HS-27A (cell line): ENCODE data around the gene EXOSC5.
A peak's percentile ranks its signal among the peaks of the same experiment; 100 is the strongest.
"Not testable (repeated sequence)": the region's sequence is repeated elsewhere in the genome, so short reads cannot be mapped to it uniquely, and the experiment has no call there.

ENCODE experiments used
- DNase-seq: peaks from one replicate; pipeline ENCODE4 v3.0.0-alpha.2; 2012; ENCODE audit warnings: low read depth, missing footprints

Gene EXOSC5

DNA sequence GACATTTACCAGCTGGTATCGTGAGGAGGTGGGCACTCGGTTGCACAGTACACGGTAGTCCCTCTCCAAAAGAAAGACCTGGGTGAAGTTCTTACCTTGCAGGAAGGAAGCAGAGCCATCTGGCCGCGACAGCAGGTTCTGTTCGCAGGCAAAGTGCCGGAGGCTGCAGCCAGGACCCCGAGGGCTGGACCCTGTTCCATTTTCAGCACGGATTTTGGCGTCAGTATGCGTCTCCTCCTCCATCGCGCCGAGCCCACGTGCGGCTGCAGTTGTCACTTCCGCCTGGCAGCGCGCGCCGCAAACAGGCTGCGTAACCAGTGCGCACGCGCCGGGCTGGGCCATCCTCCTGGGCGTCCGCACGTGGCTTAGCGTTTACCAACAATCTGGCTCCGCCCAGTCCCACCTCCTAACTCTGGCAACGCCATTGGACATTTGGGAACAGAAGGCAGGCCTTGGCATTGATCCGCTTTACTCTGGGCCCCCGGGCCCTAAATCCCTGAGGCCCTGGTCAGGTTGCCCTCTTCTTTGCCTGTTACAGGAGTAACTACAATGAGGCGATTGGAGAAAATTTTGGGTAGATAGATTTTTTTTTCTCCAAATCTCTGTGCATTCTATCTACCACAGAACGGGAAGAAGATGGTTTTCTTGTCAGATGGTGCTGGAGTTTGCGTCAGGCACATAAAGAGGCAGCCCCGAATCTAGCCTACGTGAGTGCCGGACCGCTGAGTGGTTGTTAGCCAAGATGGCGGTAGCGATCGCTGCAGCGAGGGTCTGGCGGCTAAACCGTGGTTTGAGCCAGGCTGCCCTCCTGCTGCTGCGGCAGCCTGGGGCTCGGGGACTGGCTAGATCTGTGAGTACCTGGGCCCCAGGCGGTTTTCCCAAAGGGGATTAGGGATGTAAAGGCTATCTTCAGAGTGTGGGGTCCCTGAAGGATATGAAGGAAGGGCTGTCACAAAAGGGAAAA is at the start of gene EXOSC5, which contains the start of gene BCKDHA:
TSS of gene EXOSC5 (minus strand) at position 274 of the 964 bp plus-strand sequence. CDS start at position 243, 31 bp downstream.
TSS of gene BCKDHA (plus strand) at position 733 of the 964 bp plus-strand sequence. CDS start at position 743, 10 bp downstream.
- DNase-seq: peak; percentile 100

DNA sequence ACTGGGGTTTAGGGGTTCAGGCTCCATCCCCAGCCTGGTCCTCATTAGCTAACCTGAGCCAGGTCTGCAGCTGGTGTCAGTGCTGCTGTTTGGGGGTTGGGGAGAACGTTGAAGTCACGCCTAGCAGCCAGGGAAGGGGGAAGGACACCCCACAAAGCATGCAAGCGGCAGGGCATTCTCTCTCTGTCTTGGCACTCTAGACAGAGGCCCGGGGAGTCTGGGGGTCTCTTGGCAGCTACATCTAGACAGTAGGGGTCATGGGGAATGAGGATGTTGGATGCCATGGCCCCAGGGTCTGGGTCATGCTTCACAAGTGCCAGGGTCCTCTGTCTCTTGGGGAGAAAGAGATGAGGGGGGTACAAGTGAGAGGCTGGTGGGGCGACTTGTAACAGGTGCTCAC is 48.4 kb upstream of the EXOSC5 start:
- no peak for DNase-seq

DNA sequence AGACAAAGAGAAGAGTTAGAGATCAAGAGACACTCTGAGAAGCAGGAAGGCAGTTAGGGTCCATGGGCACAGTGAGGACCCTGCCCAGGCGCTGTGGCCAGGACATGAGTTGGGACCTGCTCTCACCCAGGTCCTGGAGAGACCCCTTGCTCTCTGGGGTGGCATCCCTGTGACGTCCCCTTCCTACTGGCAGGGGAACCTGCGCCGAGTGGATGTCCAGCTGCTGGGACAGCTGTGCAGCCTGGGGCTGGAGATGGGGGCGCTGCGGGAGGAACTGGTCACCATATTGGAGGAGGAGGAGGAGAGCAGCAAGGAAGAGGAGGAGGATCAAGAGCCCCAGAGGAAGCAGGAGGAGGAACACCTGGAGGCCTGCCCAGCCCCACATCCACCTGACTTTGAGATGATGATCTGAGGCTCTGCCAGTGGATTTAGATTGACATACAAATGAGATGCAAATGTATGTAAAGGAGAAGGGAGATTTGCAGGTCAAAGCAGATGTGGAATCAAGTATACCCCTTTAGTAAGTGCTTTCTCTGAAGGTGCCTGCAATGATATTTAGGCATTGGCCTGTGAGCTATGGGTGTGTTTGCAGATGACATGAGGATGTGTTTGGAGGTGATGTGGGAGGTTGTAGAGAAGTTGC is 46.8 kb upstream of the EXOSC5 start:
- no peak for DNase-seq

DNA sequence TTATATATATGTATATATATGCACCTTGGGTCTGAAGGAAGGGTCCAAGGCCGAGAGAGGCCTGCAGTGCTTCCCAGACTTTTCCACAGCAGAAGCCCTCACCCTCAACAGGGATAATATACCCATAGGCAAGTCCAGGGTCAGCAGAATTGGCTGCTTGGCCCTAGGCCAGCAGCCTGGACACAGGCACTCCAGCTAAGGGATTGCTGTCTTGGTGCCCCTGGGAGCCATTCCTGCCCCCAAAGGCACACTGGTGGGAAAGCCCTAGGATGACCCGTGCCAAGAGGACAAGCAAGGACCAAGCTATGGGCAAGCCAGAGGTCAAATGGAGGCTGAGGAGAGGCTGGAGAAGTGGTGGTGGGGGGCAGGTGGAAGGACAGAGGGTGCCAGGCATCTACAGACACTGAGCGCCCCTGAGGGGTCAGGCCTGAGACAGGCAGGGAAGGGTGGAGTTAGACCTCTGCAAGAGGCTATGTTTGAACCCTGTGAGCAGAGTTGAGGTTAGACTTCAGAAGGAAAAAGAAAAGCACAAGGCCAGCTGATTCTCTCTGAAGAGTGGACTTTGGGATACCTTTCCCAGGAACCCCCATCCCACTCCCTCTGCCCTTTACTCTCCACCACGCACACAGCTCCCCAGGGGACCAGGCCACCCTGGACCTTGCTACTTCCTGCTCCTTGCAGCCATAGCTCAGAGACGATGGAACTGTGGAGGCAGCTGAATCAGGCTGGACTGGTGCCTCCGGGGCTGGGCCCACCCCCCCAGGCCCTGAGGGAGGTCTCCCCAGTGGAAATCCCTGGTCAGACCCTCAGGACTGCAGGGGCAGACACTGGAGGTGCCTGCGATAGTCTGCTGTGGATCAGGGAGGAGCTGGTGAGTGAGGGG is 45.6 kb upstream of the EXOSC5 start, which contains the start of gene ERICH4:
TSS of gene ERICH4 (plus strand) at position 684 of the 883 bp plus-strand sequence. CDS start at position 698, 14 bp downstream.
- no peak for DNase-seq

DNA sequence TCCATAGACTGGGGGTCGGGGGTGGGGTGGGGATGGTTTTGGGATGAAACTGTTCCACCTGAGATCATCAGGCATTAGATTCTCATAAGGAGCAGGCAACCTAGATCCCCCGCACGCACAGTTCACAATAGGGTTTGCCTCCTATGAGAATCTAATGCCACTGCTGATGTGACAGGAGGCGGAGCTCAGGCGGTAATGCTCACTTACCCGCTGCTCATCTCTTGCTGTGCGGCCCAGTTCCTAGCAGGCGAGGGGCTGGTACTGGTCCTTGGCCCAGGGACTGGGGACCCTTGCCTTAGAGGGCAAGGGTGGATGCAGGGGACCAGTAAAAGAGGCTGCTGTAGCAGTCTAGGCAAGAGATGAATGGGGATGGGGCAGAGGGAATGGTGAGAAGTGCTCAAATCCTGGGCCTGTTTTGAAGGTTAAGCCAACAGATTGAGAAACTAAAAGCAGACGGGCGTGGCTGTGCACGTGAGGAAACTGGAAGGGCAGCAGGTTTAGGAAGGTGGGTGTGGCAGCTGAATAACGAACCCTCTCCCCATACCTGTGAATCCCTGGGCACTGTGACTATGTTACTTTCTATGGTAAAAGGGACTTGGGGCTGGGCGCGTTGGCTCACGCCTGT is 44.3 kb upstream of the EXOSC5 start:
- no peak for DNase-seq

DNA sequence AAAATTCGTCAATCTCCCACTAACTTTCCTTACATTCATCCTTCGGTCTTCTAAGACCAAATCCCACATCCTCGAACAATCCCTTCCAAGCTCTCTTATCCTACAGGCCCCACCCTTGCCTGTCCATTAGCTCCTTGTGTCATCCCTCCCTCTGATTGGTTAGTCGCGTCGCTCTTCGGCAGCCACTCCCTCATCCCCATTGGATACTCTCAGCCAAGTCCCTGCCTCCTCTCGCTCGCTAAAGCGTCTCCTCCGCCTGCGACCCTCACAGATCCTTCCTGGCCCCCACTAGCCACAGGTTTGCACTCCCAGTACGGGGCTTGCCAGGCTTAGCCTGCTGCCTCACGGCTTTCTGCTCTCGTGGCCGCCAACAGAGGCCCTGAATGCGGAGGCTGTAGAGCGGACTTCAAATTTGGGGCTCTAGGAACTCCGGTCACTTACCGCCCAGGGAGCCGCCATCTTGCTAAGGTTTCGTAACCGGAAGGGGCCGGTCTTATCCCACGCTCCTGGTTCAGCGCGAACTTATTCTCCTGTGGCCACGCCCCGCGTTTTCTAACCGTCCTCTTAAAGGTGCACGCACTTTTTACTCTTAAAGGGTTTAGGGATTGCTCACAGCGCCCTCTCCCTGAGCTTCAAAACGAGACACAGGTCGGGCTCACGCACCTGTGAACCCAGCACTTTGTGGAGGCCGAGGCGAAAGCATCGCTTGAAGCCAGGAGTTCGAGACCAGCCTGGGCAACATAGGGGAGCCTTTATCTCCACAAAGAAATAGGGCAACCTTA is 42.5 kb upstream of the EXOSC5 start, which contains the start of gene DMAC2:
TSS of gene DMAC2 (minus strand) at position 472 of the 782 bp plus-strand sequence. CDS start at position 459, 13 bp downstream.
- peak; percentile 100 for DNase-seq

DNA sequence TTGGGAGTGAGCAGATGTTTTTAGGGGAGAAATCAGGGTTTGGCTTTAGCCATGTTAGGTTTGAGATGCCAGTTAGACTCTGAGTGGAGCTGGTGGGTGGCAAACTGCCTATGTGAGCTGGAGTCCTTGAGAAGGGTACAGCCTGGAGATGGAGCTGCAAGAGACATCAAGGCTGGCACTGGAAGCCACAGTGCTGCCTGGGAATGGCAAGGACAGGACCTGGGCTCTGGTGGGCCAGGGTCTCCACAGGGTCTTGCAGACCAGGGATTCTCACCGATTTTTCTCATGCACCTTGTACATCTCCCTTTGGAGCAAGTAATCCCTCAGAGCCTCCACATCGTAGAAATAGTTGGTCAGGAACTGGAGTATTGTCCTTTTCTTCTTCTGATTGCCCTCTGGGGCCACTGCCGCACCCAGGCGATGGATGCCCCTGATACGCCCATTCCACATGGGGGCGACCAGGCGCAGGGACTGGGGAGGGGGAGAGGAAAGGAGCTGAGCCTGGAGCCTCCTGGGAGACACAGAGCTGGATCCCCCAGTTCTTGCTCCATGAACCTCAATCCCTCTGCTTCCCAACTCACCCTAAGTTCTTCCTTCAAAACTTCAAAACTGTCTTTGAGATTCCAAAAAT is 40.9 kb upstream of the EXOSC5 start:
- DNase-seq: no peak

DNA sequence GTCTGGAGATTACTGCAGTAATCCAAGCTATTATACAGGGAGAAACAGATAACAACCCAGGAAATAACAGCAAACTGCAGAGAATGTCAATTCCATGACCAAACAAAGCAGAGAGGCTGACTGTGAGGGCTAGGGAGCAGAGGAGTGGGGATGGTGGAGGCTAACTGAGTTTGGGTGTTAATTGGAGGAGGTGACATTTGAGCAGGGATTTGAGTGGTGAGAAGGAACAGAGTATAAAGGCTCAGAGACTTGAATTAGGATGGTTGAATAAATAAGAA is 39.5 kb upstream of the EXOSC5 start:
- no peak for DNase-seq

DNA sequence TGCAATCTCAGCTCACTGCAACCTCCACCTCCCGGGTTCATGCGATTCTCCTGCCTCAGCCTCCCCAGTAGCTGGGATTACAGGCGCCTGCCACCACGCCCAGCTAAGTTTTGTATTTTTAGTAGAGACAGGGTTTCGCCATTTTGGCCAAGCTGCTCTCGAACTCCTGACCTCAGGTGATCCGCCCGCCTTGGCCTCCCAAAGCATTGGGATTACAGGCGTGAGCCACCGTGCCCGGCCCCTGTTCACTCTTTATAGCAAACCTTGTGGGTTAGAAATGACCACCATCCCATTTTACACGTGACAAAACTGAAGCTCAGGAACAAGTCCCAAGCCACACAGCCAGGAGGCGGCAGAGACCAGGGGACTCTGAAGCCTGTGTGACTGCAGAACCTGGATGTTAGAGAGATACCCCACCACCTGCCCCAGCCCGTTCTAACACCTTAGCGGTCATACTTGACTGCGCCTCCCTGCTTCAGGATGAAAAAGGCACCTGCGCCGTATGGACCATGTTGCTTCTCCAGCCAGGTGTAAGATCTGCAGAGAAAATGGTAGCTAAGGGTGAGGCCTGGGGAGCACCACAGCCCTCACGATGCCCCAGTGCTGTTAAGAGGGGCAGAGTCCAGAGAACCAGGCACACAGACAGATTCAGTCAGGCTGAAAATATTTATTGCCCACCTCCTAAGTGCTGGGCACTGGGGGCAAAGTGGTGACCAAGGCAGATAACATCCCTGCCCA is 38.9 kb upstream of the EXOSC5 start:
- no peak for DNase-seq

DNA sequence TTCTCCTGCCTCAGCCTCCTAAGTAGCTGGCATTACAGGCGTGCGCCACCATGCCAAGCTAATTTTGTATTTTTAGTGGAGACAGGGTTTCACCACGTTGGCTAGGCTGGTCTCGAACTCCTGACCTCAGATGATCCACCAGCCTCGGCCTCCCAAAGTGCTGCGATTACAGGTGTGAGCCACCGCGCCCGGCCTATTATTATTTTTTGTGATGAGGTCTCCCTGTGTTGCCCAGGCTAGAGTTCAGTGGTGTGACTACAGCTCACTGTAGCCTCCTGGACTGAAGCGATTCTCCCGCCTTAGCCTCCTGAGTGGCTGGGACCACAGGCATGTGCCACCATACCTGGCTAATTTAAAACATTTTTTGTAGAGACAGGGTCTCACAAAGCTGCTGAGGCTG is 38.2 kb upstream of the EXOSC5 start:
- DNase-seq: not testable (repeated sequence)

DNA sequence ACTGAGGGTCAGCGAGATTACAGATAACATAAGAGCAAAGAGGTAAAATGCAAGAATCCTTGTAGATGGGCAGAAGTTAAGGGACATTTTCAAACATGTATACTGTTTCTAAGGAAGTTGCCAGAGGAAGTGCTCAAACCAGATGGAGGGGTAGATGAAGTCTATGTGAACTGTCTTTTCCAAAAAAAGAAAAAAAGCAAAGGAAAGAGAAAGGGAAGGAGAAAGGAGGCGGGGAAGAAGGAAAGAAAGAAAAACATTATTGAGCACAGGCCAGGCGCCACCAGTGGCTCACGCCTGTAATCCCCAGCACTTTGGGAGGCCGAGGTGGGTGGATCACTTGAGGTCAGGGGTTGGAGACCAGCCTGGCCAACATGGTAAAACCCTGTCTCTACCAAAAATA is 37.3 kb upstream of the EXOSC5 start:
- DNase-seq: no peak

DNA sequence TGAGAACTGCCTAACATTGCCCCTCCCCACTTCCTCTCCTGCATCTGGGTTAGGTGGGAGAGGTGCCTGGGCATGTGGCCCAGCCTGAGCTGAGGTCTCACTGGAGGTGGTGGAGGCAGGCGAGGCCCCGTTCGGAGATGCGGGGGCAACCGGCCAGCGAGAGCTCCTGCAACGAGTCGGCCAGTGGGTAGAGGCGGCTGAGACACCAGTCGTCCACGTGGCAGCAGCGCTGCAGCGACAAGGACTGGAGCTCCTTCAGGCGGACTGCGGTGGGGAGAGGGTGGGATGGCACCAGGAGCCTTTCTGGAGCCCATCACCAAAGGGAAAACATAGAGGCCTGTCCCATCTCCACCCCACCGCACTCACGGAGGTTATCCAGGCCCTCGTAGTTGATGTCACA is 36.0 kb upstream of the EXOSC5 start:
- no peak for DNase-seq

DNA sequence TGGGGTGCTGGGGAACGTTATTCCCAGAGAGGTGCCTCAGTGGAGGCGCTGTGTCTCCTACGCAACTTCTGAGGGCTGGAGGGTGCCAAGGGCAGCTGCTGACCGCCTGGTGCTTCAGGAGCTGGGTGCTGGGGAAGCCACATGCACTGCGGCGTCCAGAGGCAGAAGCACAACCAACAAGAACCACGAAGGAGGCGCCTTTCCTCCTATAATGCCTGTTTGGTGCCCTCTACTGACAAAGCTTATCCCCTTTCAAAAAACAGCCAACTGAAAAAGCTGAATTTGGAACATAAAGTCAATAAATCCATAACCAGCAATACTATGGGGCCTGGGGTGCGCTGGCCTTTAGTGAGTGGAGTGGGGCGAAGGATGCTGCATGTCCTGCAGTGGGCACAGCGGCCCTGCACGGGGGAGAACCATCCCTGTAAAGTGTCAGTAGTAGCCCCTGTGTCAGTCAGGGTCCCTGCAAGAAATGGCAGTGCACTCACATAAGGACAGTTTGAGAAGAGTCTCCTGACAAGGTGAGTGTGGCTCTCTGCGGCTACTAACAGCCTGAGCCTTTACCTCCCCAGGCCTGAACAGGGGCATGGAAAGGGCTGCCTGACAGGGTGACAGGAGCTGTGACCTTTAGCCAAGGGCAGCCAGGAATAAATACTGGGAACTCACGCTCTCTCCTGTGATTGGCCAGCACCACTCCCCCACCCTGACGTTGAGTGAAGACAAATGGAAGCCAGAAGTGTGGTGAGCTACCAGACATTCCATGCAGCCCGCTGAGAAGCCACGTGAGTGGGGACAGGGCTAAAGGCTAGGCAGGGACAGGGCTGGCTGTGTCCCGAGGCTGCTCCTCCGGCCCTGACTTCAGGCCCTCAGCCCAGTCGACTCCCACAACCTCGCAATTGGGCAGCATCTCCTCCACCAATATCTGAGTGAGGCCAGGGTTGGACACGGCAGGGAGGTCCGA is 34.5 kb upstream of the EXOSC5 start:
- DNase-seq: no peak

DNA sequence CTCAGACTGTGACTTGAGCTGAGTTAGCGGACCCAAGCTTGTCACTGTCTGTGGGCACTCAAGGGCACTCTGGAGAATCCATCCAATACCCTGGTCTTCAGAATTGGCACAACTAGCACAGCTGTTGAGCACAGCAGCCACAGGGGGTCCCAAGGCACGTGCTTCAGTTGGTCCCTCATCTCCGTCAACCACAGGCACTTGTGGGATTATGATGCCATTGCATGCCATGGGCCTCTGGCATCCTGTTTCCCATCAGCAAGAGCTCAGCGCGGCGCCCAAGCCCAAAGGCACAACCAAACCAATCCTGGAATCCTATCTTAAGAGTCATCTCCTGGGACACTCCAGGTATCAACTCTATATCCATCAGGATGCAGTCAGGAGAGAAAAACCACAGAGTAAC is 33.8 kb upstream of the EXOSC5 start:
- no peak for DNase-seq

DNA sequence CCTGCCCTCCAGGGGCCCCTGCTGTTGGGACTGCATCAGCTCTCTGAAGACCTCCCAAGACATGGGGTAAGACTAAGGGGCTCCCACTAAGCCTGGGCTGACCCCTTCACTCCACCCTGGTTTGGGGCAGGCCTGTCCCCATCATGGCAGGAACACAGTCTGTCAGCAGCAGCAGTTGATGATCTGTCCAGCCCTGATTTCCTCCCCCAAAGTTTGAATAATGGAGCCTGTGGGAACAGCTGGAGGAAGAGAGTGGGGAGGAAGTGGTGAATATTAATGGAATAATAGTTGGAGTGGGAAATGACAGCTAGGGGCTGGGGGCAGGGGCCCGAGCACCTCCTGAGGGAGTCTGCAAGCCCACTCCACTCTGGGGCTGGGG is 31.3 kb upstream of the EXOSC5 start:
- DNase-seq: no peak

DNA sequence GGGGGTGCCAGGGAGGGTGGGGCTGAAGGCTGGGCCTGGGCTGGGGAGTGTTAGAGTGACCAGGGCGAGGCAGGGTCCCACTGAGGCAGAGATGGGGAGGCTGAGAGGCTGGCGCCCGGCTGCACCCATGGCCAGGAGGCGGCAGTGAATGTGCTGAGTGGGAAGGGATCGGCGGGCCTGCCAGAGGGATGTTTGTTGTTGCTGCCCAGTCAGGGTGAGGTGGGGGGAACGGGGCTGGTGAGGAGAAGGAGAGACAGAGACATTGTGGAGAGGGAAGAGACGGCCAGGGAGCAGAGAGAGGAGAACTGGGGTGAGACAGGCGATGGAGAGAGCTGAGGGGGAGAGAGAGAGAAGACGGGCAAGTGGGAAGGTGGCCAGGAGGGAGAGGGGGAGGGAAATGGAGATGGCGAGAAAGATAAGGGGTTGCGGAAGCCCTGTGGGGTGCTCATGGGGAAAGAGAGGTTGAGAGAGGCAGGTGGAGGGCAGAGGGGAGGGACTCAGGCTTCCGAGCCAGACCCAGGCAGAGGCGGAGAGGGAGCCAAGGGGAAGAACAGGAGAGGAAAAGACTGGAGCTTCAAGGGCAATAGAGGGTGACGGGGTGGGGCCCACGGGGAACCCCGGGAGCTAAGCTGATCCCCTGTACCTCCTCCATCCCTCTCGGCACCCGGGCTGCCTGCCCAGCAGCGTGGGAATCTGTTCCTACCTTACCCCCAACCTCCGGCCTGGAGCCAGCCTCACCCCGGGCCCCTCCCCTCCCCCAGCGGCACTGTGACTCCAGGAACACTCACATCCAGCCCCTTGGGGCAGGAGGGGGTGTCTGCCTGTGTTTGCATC is 30.7 kb upstream of the EXOSC5 start:
- DNase-seq: no peak

DNA sequence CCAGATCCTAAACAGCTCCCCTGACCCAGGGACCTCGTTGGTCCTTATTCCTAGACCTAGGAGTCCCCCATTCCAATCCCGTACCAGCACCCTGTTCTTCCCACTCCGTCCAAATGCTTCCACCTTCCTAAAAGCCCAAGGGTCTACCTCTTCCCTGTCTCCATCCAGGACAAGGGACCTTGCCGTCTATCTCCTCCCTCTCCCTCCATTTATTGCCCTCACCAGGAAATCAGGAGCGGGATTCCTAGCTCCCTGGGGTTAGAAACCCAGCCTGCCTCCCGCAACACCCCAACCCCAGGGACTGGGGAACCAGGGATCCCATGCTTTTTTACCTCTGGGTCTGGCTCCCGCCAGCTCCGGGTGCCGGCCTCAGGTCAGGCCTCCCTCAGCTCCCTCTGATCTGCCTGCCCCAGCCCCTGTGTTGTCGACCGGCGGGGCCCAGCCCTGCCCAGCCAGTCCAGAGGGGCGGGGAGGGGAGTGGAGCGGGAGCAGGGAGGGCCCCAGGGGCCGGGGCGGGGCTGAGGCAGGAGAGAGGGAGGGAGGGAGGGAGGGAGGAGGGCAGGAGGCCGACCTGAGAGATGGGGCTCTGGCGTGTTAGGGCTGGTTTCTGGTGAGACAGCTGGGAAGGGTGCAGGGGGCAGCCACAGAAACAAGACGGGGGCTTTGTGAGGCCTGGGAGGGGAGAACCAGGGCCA is 29.9 kb upstream of the EXOSC5 start, which contains the start of gene B3GNT8:
TSS of gene B3GNT8 (minus strand) at position 423 of the 695 bp plus-strand sequence. CDS start 596 bp downstream, outside the sequence.
- DNase-seq: no peak
